T47D (cell line): ENCODE results near the gene MAD1L1.
A peak's percentile ranks its signal among the peaks of the same experiment; 100 is the strongest.

ENCODE experiments used
- DNase-seq, 2 experiments: peaks; one replicate each; pipeline versions ENCODE4 v3.0.0 to v3.0.0-alpha.2; 2011 to 2012; ENCODE audit warnings: low read depth in 1 of 2, low spot score in 1 of 2
- JUND ChIP-seq: IDR thresholded peaks from 2 replicates; pipeline ENCODE4 v1.6.1; 2012; ENCODE audit warnings: low read depth
- in situ Hi-C: cut with HindIII; loops from 2 replicates; pipeline ENCODE4 v1.10.0; 2016; ENCODE audit warnings: low sequenced_read_pairs, low pct_unique_long_range_greater_than_20kb

MAD1L1 gene

DNA sequence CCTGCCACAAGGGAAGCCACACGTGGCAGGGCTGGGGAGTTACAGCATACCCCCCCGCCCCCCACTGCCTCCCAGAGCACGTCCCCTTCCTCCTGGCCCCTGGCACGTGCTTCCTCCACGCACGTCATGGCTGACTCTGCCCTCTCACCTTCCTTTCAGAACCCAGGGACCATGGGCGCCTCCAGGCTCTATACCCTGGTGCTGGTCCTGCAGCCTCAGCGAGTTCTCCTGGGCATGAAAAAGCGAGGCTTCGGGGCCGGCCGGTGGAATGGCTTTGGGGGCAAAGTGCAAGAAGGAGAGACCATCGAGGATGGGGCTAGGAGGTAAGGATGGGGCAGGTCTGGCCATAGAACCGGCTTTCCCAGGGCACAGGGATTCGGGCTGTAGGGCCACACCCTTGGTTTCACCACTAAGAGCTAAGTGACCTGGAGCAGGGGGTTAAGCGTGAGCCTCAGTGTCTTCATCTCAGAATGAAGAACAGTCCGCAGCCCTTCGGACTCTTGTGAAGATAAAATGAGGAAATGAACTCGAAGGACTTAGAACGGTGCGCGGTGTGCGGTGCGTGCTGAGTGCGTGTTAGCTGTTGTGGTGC lies 11.8 kb upstream of the MAD1L1 start:
- no peak for TF ChIP-seq JUND
- no peak for DNase-seq
- in situ Hi-C loops: no loop called here

DNA sequence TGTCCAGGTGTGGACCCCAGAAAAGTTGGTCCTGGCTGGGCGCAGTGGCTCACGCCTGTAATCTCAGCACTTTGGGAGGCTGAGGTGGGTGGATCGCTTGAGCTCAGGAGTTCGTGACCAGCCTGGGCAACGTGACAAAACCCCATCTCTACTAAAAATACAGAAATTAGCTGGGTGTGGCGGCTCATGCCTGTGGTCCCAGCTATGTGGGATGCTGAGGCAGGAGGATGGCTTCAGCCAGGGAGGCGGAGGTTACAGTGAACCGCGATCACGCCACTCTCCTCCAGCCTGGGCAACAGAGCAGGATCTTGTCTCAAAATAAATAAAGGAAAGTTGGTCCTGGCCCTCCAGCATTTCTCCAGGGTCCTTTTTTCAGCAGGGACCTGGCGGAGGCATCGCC lies 10.7 kb upstream of the MAD1L1 start:
- no peak for DNase-seq
- in situ Hi-C loops: no loop called here
- TF ChIP-seq JUND: no peak

DNA sequence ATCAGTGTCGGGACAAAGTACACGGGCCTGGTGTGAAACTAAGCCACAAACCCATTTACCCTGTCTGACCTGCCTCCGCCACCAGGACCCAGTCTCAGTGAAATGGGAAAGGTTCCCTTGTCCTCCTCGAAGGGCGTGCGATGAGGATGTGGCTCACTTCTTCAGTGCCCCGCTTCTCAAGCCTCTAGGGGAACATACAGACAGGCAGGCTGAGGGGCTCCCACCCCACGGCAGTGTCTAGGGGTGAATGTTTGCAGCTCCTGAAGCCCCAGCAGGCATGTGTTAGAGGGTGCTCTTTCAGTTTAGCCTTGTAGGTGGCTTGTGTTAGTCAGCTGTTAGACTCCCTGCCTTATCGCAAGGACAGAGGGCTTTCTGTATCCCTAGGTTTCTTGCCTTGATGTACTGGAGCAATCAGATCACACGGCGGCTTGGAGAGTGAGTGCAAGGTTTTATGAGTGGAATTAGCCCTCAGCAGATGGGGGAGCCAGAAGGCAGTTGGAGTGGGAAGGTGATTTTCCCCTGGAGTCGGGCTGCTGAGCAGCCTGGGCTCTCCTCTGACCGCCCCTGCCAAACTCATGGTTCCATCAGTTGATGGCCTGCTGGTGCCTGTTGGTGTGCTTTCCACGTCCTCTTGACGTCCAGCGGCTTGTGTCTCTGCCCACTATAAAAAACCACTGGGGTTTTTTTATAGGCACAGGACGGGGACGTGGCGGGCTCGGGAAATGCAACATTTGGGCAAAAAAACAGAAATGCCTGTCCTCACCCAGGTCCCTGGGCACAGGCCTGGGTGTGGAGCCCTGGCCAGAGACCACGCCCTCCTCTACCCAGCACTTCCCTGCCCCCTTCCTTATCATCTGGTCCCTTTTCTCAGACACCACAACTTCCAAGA lies 10.0 kb upstream of the MAD1L1 start:
- in situ Hi-C loops: no loop called here
- TF ChIP-seq JUND: no peak
- DNase-seq: peak in 1 of 2 experiments; percentile 47

GRCh38 chr7:2241580-2242540 lies 9.1 kb upstream of the MAD1L1 start, which contains the start of the genes MRM2 and NUDT1:
Gene MRM2 (minus strand): TSS chr7:2242205. CDS start chr7:2242169, 36 bp downstream.
Gene NUDT1 (plus strand): TSS chr7:2242226. CDS start chr7:2244575, 2,349 bp downstream.
- DNase-seq: peak; percentile 92 to 96
- in situ Hi-C loops: no loop called here
- no peak for TF ChIP-seq JUND

DNA sequence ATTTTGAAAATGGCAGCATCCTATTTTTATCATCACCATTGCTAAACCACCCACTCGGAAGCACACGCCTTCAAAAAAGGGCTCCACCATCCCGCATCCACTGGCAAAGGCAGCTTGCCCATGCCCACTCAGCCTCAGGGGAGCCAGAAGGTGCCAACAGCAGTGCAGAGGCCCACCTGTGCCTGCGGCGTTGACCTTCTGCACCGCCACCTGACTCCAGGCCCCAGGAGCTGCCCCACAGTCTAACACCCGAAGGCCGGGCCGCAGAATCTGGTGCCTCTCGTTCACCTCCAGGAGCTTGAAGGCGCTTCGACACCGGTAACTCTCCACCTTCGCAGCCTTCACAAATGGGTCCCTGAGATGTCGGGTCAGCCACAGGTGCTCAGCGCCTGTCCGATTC lies 6.5 kb upstream of the MAD1L1 start:
- in situ Hi-C loops: no loop called here
- no peak for DNase-seq
- TF ChIP-seq JUND: no peak

GRCh38 chr7:2237109-2237602 lies 4.4 kb upstream of the MAD1L1 start:
- DNase-seq: no peak
- in situ Hi-C loops: no loop called here
- TF ChIP-seq JUND: no peak

GRCh38 chr7:2233926-2234325 lies 1.2 kb upstream of the MAD1L1 start:
- TF ChIP-seq JUND: no peak
- DNase-seq: no peak
- in situ Hi-C loops: no loop called here

GRCh38 chr7:2231992-2232765 lies 566 bp downstream of the MAD1L1 start:
- in situ Hi-C loops: no loop called here
- no peak for TF ChIP-seq JUND
- DNase-seq: no peak

- no peak for DNase-seq
- TF ChIP-seq JUND: no peak
- in situ Hi-C loops: no loop called here
These were observed 1.9 kb downstream of the MAD1L1 start for GRCh38 chr7:2230882-2231281.

DNA sequence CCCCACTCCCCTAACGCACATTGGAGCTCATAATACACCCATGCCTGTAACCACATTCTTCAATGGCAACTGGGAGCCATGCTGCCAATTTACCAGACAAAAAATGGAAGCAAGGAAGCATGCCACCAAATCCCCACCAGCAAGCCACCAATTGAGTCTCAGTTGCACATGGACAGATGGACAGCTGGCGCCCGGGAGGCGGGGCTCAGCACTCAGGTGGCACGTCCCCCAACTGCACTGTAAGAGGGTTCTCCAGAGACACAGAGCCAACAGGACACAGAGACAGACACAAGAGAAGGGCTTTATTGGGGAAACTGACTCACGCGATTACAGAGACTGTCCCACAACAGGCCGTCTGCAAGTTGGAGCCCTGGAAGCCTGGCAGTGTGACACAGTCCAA lies 2.5 kb downstream of the MAD1L1 start:
- in situ Hi-C loops: no loop called here
- DNase-seq: no peak
- no peak for TF ChIP-seq JUND

GRCh38 chr7:2229467-2229866 lies 3.3 kb downstream of the MAD1L1 start:
- no peak for TF ChIP-seq JUND
- in situ Hi-C loops: no loop called here
- DNase-seq: no peak
